PC-3 (cell line): Measurements from ENCODE around the gene RAB26. TPM values are rescaled to one million over a fixed set of nuclear protein-coding genes. Genes with fewer than 3 reads are reported as not detected.

Source experiments
- ATAC-seq: fragments of 200-7000 bp; cut with Tn5 transposase; 2 replicates; pipeline ENCODE4 v1.9.1; 2020; ENCODE audit warnings: mild to moderate bottlenecking, moderate library complexity
- BruUV-seq: library from RNA; stranded (reverse); fragments of 400-500 nt; replicated peaks from 2 replicates; lab custom pipeline; 2021; lab: Mats Ljungman, UMichigan
- CTCF ChIA-PET: fragments of 300-600 bp; sonication (Branson Sonifier 250); formaldehyde crosslinking; loops from one replicate; lab custom pipeline; 2022; ENCODE audit warnings: antibody characterized with exemption; lab: Charles Lee
- POLR2A ChIA-PET: fragments of 300-600 bp; sonication (Branson Sonifier 250); formaldehyde crosslinking; loops from one replicate; lab custom pipeline; 2022; ENCODE audit warnings: antibody characterized with exemption; ENCODE audit not compliant: unreplicated experiment; lab: Charles Lee
- DNase-seq: peaks from one replicate; pipeline ENCODE4 v3.0.0-alpha.2; 2015
- H2AFZ ChIP-seq: fragments of 300-600 bp; sonication (generic); 2 replicates; pipeline ENCODE4 v1.6.0; 2016; ENCODE audit warnings: antibody characterized with exemption, low read length
- H3F3A ChIP-seq: fragments of 300-600 bp; sonication (generic); one replicate; pipeline ENCODE4 v1.6.0; 2017; ENCODE audit warnings: antibody characterized with exemption, low read length, control low read depth, mild to moderate bottlenecking; ENCODE audit not compliant: unreplicated experiment
- H3K27ac ChIP-seq: fragments of 300-600 bp; sonication (generic); 2 replicates; pipeline ENCODE4 v1.5.1; 2016; ENCODE audit warnings: mild to moderate bottlenecking, low read length
- H3K27me3 ChIP-seq: fragments of 300-600 bp; sonication (generic); 2 replicates; pipeline ENCODE4 v1.6.1; 2016; ENCODE audit warnings: low read length, mixed read lengths
- H3K36me3 ChIP-seq: fragments of 300-600 bp; sonication (generic); 2 replicates; pipeline ENCODE4 v1.6.1; 2016; ENCODE audit warnings: low read depth, mixed run types, low read length, mixed read lengths
- H3K4me1 ChIP-seq: fragments of 300-600 bp; sonication (generic); 2 replicates; pipeline ENCODE4 v1.5.1; 2016; ENCODE audit warnings: low read length; ENCODE audit not compliant: insufficient read depth
- H3K4me2 ChIP-seq: fragments of 300-600 bp; sonication (generic); 2 replicates; pipeline ENCODE4 v1.6.0; 2016; ENCODE audit warnings: low read length
- H3K4me3 ChIP-seq: fragments of 300-600 bp; sonication (generic); 2 replicates; pipeline ENCODE4 v1.5.1; 2016; ENCODE audit warnings: mild to moderate bottlenecking, low read length, mixed read lengths
- H3K79me2 ChIP-seq: fragments of 300-600 bp; sonication (generic); 2 replicates; pipeline ENCODE4 v1.6.1; 2017; ENCODE audit warnings: low read length, mixed read lengths
- H3K9ac ChIP-seq: fragments of 300-600 bp; sonication (generic); 2 replicates; pipeline ENCODE4 v1.6.0; 2016; ENCODE audit warnings: mild to moderate bottlenecking, low read length
- H3K9me2 ChIP-seq: fragments of 300-600 bp; sonication (generic); replicated peaks from 2 replicates; pipeline ENCODE4 v1.6.1; 2016; ENCODE audit warnings: mixed run types, low read length, mixed read lengths
- H3K9me3 ChIP-seq: fragments of 300-600 bp; sonication (generic); 2 replicates; pipeline ENCODE4 v1.6.1; 2016; ENCODE audit warnings: low read length, mixed read lengths
- H4K20me1 ChIP-seq: fragments of 300-600 bp; sonication (generic); 2 replicates; pipeline ENCODE4 v1.6.1; 2016; ENCODE audit warnings: low read length, mixed read lengths
- CTCF ChIP-seq: fragments of 300-600 bp; sonication (generic); conservative IDR thresholded peaks from 2 replicates; pipeline ENCODE4 v1.5.1; 2017; ENCODE audit warnings: antibody characterized with exemption, low read depth, mild to moderate bottlenecking, low read length
- EZH2 ChIP-seq: fragments of 300-600 bp; sonication (generic); IDR thresholded peaks from one replicate; pipeline ENCODE4 v1.6.1; 2017; ENCODE audit warnings: antibody characterized with exemption, mild to moderate bottlenecking, low read length; ENCODE audit not compliant: unreplicated experiment
- EZH2phosphoT487 ChIP-seq: fragments of 300-600 bp; sonication (generic); IDR thresholded peaks from 2 replicates; pipeline ENCODE4 v1.6.1; 2018; ENCODE audit warnings: mild to moderate bottlenecking, antibody characterized with exemption, low read length, borderline replicate concordance
- intact Hi-C: fragments of 100-400 bp; cut with micrococcal nuclease; formaldehyde crosslinking; loops from 2 replicates; pipeline ENCODE4 v1.9.0; 2023
- total RNA-seq: library from RNA; depleted of rRNA; stranded (reverse); fragments of >200 nt; gene quantifications from 2 replicates; pipeline ENCODE4 v1.2.3, GENCODE V29; 2014

RAB26 gene
- total RNA-seq, 1 experiment from 2014 or later: 5.6 TPM

- no peak overlapping the region for H3K4me3 ChIP-seq
- peaks cover 5% of the 10 kb centered on the region; the same call in 1 of the 2 replicates for H3K4me1 ChIP-seq
- H3K79me2 ChIP-seq: no peaks in the 10 kb centered on the region
- no peak overlapping the region for H3K27ac ChIP-seq
- no peaks in the 10 kb centered on the region for H3K27me3 ChIP-seq
- H3K9me3 ChIP-seq: no peaks in the 10 kb centered on the region
- no peaks in the 10 kb centered on the region for H3K36me3 ChIP-seq
- H3K4me2 ChIP-seq: no peak overlapping the region
- CTCF ChIA-PET: no interaction called here
- DNase-seq: no peak
- no peaks in the 10 kb centered on the region for H3K9me2 ChIP-seq
- POLR2A ChIA-PET: no interaction called here
- no TSS peak for BruUV-seq
- no peak overlapping the region for H3K9ac ChIP-seq
- TF ChIP-seq EZH2: no peak
- TF ChIP-seq EZH2phosphoT487: no peak
- TF ChIP-seq CTCF: no peak
- no peak for ATAC-seq
- intact Hi-C loops: no loop called here
- H3F3A ChIP-seq: no peaks in the 10 kb centered on the region
- H2AFZ ChIP-seq: no peak overlapping the region
- H4K20me1 ChIP-seq: no peaks in the 10 kb centered on the region
Measured at GRCh38 chr16:2142942-2143877, 5.2 kb upstream of the RAB26 start.

GRCh38 chr16:2143878-2144485 is 4.4 kb upstream of the RAB26 start:
- Histone ChIP-seq H2AFZ (no peak overlapping the region), H3K9ac (no peak overlapping the region), H3K4me3 (no peak overlapping the region), H3K27ac (no peak overlapping the region), H3K27me3 (no peaks in the 10 kb centered on the region), H3K36me3 (no peaks in the 10 kb centered on the region), H3K9me2 (no peaks in the 10 kb centered on the region), H3F3A (no peaks in the 10 kb centered on the region), H3K4me1 (peaks cover 5% of the 10 kb centered on the region; the same call in 1 of the 2 replicates), H3K79me2 (no peaks in the 10 kb centered on the region), H4K20me1 (no peaks in the 10 kb centered on the region), H3K4me2 (no peak overlapping the region), H3K9me3 (no peaks in the 10 kb centered on the region)
- TF ChIP-seq EZH2phosphoT487: no peak
- TF ChIP-seq CTCF: no peak
- no peak for TF ChIP-seq EZH2
- ChIA-PET CTCF (no interaction called here), POLR2A (no interaction called here)
- DNase-seq: no peak
- intact Hi-C loops: no loop called here
- BruUV-seq: no TSS peak
- ATAC-seq: no peak

- H3K9me2 ChIP-seq: no peaks in the 10 kb centered on the region
- H3K36me3 ChIP-seq: no peaks in the 10 kb centered on the region
- H3F3A ChIP-seq: peaks cover 8% of the 10 kb centered on the region
- H3K79me2 ChIP-seq: no peaks in the 10 kb centered on the region
- no peak overlapping the region for H2AFZ ChIP-seq
- H3K27me3 ChIP-seq: no peaks in the 10 kb centered on the region
- H3K27ac ChIP-seq: no peak overlapping the region
- intact Hi-C loops: no loop called here
- TF ChIP-seq EZH2phosphoT487 (no peak), EZH2 (no peak), CTCF (no peak)
- no peak overlapping the region for H3K4me3 ChIP-seq
- no peak overlapping the region for H3K4me2 ChIP-seq
- DNase-seq (no peak), ATAC-seq (no peak)
- H4K20me1 ChIP-seq: peaks cover 1% of the 10 kb centered on the region
- peaks cover 7% of the 10 kb centered on the region for H3K4me1 ChIP-seq
- POLR2A ChIA-PET: no interaction called here
- CTCF ChIA-PET: no interaction called here
- BruUV-seq: no TSS peak
- H3K9ac ChIP-seq: no peak overlapping the region
- H3K9me3 ChIP-seq: no peaks in the 10 kb centered on the region
Measured at GRCh38 chr16:2145843-2146242, 2.6 kb upstream of the RAB26 start.
